ENCODE results near the gene CAPN11.
"Not testable (repeated sequence)": the region's sequence is repeated elsewhere in the genome, so short reads cannot be mapped to it uniquely, and the experiment has no call there.

CAPN11 gene

GRCh38 chr6:44132476-44132875 lies 26.1 kb upstream of the CAPN11 start:
- DNase-seq, result no peak

DNA sequence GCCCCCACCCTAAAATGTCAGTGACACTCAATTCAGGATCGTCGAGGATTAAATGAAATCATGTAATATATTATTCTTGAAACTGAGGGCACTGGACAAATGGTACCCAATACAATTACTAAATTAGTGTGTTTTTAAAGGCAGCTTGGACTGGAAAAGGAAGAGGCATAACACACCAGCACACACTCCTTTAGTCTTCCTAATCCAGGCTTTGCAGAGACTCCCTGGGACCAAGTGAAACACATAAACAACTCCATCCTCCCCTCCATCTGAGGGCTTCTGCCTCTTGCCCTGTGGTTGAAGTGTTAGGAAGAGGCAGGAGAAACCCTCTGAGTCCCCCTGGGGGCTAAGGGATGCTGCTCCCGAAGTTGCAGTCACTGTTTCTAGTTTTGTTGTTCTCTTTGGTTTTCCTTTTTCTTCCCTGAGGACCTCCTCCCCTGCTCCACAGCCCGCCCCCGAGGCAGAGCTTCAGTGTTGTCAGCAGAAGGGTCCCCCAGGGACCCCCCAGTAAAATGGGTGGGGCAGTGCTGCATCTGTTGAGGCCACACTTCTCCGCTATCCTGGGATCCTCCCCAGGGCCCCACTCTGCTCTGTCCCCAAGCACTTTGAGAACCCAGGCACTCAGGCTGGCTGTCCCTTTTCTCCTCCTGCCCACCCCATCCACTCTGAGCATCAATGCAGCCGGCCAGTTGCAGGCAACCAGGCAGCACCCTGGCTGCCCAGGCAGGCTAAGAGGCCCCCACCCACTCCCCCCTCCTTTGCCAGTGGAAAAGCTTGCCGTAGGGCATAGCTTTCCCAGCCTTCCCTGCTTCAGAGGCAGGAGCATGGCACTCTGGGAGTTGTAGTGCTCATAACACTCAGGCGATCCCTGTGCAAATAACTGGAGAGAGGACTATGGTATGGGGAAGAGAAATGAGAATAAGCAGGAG lies 25.4 kb upstream of the CAPN11 start:
- peak; percentile 91 for DNase-seq

- no peak for DNase-seq
Measured at GRCh38 chr6:44133981-44134711, 24.5 kb upstream of the CAPN11 start.

DNA sequence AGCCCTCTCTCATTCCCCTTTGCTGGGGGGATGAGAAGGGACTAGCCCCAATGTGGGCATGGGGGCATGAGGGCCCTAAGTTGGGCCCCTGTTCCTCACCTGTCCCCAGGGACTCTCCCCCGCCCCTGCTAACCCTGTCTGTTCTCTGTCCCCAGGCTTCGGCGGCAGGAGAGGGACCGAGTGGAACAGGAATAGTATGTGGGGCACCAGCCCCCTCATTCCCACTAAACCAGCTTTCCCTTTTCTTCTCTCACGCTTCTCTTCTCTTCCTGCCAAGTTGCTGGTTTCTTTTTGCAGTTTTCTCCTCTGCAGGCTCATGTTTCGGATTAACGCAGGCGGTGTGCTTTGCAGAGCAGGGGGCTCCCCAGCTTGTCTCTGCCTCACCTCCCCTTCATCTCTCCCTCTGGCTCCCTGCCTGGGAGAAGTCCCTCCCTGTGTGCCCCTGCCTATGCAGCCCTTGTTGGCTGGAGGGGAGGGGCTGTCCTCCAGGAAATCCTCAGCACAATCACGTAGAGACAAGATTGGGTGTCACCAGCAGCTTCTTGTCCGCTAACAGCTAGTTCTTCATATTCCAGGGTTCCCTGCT lies 23.4 kb upstream of the CAPN11 start:
- DNase-seq, result no peak

DNA sequence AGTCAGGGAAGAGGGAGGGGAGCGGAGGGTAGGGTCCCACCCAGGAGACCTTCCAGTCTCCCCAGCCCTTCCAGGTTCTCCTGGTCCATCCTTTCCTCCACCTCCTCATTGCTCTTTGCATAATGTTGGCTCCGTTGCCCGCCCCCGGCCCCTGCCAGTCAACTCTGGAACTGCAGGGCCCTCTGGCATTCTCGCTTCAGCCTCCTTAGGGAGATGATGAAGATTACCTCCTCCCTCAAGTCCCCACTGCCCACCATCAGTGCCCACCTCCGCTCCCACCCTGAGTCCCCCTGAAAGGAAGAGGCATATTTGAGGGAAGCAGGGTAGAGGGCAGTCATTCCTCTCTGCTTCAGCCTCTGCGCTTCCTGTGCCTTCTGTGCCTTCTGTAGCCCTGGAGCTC lies 22.7 kb upstream of the CAPN11 start:
- DNase-seq, result no peak

GRCh38 chr6:44138717-44139350 lies 19.8 kb upstream of the CAPN11 start:
- no peak for DNase-seq

DNA sequence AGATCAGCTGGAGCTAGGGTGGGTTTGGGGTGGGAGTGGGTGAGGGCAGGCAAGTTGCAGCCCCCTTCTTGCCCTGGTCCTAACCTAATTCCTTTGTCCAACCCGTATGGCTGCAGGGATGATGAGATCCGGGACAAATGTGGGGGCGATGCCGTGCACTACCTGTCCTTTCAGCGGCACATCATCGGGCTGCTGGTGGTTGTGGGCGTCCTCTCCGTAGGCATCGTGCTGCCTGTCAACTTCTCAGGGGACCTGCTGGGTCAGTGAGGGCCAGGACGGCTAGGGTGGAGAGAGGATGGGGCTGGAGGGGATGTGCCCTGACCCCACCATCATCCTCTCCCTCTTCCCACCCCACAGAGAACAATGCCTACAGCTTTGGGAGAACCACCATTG lies 19.3 kb upstream of the CAPN11 start:
- DNase-seq, result no peak

- DNase-seq, result no peak
Measured at GRCh38 chr6:44142835-44143234, 15.8 kb upstream of the CAPN11 start.

GRCh38 chr6:44143731-44144130 lies 14.9 kb upstream of the CAPN11 start:
- no peak for DNase-seq

DNA sequence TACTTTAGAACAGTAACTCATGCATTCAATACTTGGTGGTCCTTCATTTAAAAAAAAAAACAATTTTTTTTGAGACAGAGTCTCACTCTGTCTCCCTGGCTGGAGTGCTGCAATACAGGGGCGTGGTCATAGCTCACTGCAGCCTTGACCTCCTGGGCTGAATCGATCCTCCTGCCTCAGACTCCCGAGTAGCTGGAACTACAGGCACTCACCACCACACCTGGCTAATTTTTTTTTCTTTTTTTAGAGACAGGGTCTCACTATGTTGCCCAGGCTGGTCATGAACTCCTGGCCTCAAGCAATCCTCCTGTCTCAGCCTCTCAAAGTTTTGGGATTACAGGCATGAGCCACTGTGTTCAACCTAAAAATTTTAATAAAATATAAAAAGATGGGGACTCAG lies 14.1 kb upstream of the CAPN11 start:
- DNase-seq, result not testable (repeated sequence)

GRCh38 chr6:44145839-44146238 lies 12.8 kb upstream of the CAPN11 start:
- no peak for DNase-seq

DNA sequence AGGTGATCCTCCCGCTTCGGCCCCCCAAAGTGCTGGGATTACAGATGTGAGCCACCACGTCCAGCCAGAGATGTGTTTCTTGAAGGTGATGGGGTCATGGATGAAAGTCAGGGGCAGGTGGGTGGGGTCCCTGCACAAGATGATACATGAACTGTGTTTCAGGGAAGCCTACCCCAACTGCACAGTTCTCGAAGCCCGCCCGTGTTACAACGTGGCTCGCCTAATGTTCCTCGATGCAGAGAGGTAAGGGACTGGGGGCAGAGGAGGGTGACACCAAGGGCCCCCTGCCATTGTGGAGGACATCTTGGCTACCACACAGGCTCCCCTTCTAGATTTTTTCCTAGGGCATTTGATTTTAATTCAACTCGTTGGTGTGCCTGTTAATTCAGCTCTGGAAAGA lies 11.9 kb upstream of the CAPN11 start:
- DNase-seq, result no peak

- DNase-seq, result no peak
Measured at GRCh38 chr6:44147256-44147655, 11.4 kb upstream of the CAPN11 start.

- no peak for DNase-seq
Measured at GRCh38 chr6:44148306-44148705, 10.3 kb upstream of the CAPN11 start.

GRCh38 chr6:44149369-44150012 lies 9.1 kb upstream of the CAPN11 start:
- no peak for DNase-seq

- no peak for DNase-seq
Measured at GRCh38 chr6:44150317-44150917, 8.2 kb upstream of the CAPN11 start.

GRCh38 chr6:44151348-44152108 lies 7.1 kb upstream of the CAPN11 start:
- peak; percentile 75 for DNase-seq

GRCh38 chr6:44152109-44152461 lies 6.5 kb upstream of the CAPN11 start:
- no peak for DNase-seq

DNA sequence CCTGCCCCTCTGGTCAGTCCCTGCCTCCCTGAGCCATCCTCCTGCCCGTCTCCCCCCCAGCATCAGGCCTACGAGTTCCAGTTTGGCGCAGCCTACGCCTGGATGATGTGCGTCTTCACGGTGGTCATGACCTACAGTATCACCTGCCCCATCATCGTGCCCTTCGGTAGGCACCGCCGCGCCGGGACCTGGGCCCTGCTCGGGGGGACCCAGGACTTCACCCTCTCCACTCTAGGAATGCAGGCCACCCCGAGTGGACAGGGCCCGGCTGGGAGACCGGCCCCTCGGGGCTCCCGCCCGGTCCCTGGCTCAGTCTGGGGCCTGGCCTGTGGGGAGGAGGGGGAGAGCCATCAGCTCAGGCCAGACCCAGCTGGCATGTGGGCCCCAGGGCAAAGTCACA lies 6.1 kb upstream of the CAPN11 start:
- DNase-seq, result no peak

- no peak for DNase-seq
Measured at GRCh38 chr6:44154067-44154466, 4.6 kb upstream of the CAPN11 start.

- DNase-seq, result no peak
Measured at GRCh38 chr6:44156494-44157151, 2.0 kb upstream of the CAPN11 start.

Data from NCI-H69 (cell line).